IMR-90 (cell line): ENCODE measurements around the gene SHE.

Experiments
- BHLHE40 ChIP-seq: fragments of 150-350 bp; IDR thresholded peaks from 2 replicates; pipeline ENCODE4 v1.6.1; 2016; ENCODE audit warnings: mild to moderate bottlenecking, low read depth, low read length
- CEBPB ChIP-seq: IDR thresholded peaks from 2 replicates; pipeline ENCODE4 v1.6.1; 2012; ENCODE audit warnings: low read depth, low read length, improper control_type of control experiment
- CHD1 ChIP-seq: IDR thresholded peaks from 2 replicates; pipeline ENCODE4 v1.6.1; 2012; ENCODE audit warnings: low read depth, low read length, improper control_type of control experiment
- MAZ ChIP-seq: IDR thresholded peaks from 2 replicates; pipeline ENCODE4 v1.6.1; 2012; ENCODE audit warnings: low read depth, mild to moderate bottlenecking, low read length, improper control_type of control experiment, moderate library complexity, borderline replicate concordance
- MXI1 ChIP-seq: IDR thresholded peaks from 2 replicates; pipeline ENCODE4 v1.6.1; 2012; ENCODE audit warnings: low read depth, mild to moderate bottlenecking, low read length, moderate library complexity, borderline replicate concordance
- POLR2A ChIP-seq: IDR thresholded peaks from 2 replicates; pipeline ENCODE4 v1.6.1; 2012; ENCODE audit warnings: mild to moderate bottlenecking, low read depth, low read length
- RAD21 ChIP-seq: IDR thresholded peaks from 2 replicates; pipeline ENCODE4 v1.6.1; 2012; ENCODE audit warnings: low read length, improper control_type of control experiment
- SMC3 ChIP-seq: fragments of 150-350 bp; IDR thresholded peaks from 2 replicates; pipeline ENCODE4 v1.6.1; 2016; ENCODE audit warnings: low read depth, mild to moderate bottlenecking, antibody characterized with exemption, low read length, moderate library complexity
- TF ChIP-seq, protein P1 (sequence below): conservative IDR thresholded peaks from 2 replicates; pipeline ENCODE4 v1.5.1; 2012; ENCODE audit warnings: mild to moderate bottlenecking, low read depth, low read length, improper control_type of control experiment
- TF ChIP-seq, protein P2 (sequence below): fragments of 150-350 bp; IDR thresholded peaks from 2 replicates; pipeline ENCODE4 v1.6.1; 2017; ENCODE audit warnings: mild to moderate bottlenecking, antibody characterized with exemption, low read length, low read depth

DNA sequence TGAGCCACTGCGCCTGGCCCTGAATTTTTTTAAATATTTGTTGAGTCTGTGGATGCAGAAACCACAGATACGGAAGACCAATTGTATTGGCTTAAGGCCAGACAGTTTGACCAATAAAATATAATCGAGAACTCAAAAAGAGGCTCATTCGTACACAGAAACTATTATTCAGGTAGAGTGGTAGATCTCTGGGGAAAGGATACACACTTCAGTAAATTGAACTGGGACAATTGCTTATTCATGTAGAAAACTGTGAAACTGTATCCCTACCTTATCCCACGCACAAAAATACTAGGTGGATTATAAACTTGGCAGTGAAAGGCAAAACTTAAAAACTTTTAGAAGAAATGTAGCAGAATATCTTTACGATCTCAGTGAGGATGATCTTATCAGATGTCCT lies 25.0 kb upstream of the SHE start:
- TF ChIP-seq, protein P1, sequence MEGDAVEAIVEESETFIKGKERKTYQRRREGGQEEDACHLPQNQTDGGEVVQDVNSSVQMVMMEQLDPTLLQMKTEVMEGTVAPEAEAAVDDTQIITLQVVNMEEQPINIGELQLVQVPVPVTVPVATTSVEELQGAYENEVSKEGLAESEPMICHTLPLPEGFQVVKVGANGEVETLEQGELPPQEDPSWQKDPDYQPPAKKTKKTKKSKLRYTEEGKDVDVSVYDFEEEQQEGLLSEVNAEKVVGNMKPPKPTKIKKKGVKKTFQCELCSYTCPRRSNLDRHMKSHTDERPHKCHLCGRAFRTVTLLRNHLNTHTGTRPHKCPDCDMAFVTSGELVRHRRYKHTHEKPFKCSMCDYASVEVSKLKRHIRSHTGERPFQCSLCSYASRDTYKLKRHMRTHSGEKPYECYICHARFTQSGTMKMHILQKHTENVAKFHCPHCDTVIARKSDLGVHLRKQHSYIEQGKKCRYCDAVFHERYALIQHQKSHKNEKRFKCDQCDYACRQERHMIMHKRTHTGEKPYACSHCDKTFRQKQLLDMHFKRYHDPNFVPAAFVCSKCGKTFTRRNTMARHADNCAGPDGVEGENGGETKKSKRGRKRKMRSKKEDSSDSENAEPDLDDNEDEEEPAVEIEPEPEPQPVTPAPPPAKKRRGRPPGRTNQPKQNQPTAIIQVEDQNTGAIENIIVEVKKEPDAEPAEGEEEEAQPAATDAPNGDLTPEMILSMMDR, result no peak
- no peak for TF ChIP-seq MXI1
- no peak for TF ChIP-seq RAD21
- TF ChIP-seq BHLHE40, result no peak
- TF ChIP-seq MAZ, result no peak
- no peak for TF ChIP-seq POLR2A
- no peak for TF ChIP-seq CEBPB
- no peak for TF ChIP-seq CHD1
- TF ChIP-seq, protein P2, sequence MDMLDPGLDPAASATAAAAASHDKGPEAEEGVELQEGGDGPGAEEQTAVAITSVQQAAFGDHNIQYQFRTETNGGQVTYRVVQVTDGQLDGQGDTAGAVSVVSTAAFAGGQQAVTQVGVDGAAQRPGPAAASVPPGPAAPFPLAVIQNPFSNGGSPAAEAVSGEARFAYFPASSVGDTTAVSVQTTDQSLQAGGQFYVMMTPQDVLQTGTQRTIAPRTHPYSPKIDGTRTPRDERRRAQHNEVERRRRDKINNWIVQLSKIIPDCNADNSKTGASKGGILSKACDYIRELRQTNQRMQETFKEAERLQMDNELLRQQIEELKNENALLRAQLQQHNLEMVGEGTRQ, result no peak
- no peak for TF ChIP-seq SMC3
